SU-DHL-6 (cell line): Measurements from ENCODE around the gene AWAT1.

Experiments used
- EZH2phosphoT487 ChIP-seq: fragments of 200-600 bp; sonication (generic), shearing (Covaris generic); conservative IDR thresholded peaks from 2 replicates; pipeline ENCODE4 v1.6.1; 2018; ENCODE audit warnings: mild to moderate bottlenecking, antibody characterized with exemption, low read length, moderate library complexity, mixed read lengths
- TF ChIP-seq, protein P1 (sequence below): fragments of 200-600 bp; sonication (generic); IDR thresholded peaks from one replicate; pipeline ENCODE4 v1.5.1; 2017; ENCODE audit warnings: antibody characterized with exemption, mild to moderate bottlenecking, low read length, moderate library complexity; ENCODE audit not compliant: insufficient read depth, poor library complexity, severe bottlenecking

DNA sequence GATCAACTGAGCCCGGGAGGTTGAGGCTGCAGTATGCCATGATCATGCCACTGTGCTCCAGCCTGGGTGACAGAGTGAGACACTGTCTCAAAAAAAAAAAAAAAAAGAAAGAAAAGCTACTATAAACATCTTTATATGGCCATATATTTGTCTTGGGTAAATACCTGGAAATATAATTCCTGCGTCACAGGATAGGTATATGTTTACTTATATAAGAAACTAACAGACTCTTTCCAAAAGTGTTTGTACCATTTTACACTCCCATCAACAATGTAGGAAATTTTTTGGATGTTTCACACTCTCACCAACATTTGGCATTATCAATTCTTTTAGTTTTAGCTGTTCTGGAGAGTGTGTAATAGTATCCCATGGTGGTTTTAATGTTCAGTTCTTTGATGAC lies 12.8 kb downstream of the AWAT1 start:
- TF ChIP-seq, protein P1, sequence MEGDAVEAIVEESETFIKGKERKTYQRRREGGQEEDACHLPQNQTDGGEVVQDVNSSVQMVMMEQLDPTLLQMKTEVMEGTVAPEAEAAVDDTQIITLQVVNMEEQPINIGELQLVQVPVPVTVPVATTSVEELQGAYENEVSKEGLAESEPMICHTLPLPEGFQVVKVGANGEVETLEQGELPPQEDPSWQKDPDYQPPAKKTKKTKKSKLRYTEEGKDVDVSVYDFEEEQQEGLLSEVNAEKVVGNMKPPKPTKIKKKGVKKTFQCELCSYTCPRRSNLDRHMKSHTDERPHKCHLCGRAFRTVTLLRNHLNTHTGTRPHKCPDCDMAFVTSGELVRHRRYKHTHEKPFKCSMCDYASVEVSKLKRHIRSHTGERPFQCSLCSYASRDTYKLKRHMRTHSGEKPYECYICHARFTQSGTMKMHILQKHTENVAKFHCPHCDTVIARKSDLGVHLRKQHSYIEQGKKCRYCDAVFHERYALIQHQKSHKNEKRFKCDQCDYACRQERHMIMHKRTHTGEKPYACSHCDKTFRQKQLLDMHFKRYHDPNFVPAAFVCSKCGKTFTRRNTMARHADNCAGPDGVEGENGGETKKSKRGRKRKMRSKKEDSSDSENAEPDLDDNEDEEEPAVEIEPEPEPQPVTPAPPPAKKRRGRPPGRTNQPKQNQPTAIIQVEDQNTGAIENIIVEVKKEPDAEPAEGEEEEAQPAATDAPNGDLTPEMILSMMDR, result no peak
- TF ChIP-seq EZH2phosphoT487, result no peak
